HepG2 (cell line): Measurements from ENCODE around the gene HMCN2. TPM values are rescaled to one million over a fixed set of nuclear protein-coding genes. Genes with fewer than 3 reads are reported as not detected.

Experiments used
- ATF7-NPFF ChIP-seq: sonication (generic); formaldehyde crosslinking; IDR thresholded peaks from 2 replicates; pipeline ENCODE4 v1.8.1; 2023; ENCODE audit warnings: mild to moderate bottlenecking, low read depth, missing genetic modification reagents, moderate library complexity
- CBX1 ChIP-seq: IDR thresholded peaks from one replicate; pipeline ENCODE4 v1.6.1; 2016; ENCODE audit warnings: antibody characterized with exemption, low read depth
- EP300 ChIP-seq, 3 experiments: sonication (generic) in 1 of 3; formaldehyde crosslinking in 1 of 3; IDR thresholded peaks; 2 replicates each; pipeline versions ENCODE4 v1.5.1 to v1.6.1; 2011 to 2020; ENCODE audit warnings: low read depth in 2 of 3, low read length in 2 of 3, borderline replicate concordance in 1 of 3, improper control_type of control experiment in 1 of 3, mild to moderate bottlenecking in 1 of 3, missing genetic modification reagents in 1 of 3, moderate library complexity in 1 of 3
- FOSL2 ChIP-seq: sonication (generic); formaldehyde crosslinking; IDR thresholded peaks from 2 replicates; pipeline ENCODE4 v1.4.0; 2020; ENCODE audit warnings: missing genetic modification reagents
- HCFC1 ChIP-seq: fragments of 150-350 bp; IDR thresholded peaks from 2 replicates; pipeline ENCODE4 v1.6.1; 2014; ENCODE audit warnings: low read depth, low read length
- HIVEP1 ChIP-seq: sonication (generic); formaldehyde crosslinking; IDR thresholded peaks from 2 replicates; pipeline ENCODE4 v1.4.0; 2020; ENCODE audit warnings: mild to moderate bottlenecking, missing genetic modification reagents
- JUNB ChIP-seq: sonication (generic); formaldehyde crosslinking; IDR thresholded peaks from 2 replicates; pipeline ENCODE4 v1.8.0; 2022; ENCODE audit warnings: missing genetic modification reagents, mild to moderate bottlenecking, borderline replicate concordance
- PHB2 ChIP-seq: fragments of 450-650 bp; IDR thresholded peaks from 2 replicates; pipeline ENCODE4 v1.6.1; 2018; ENCODE audit not compliant: partially characterized antibody
- PRPF4 ChIP-seq: fragments of 200-400 bp; formaldehyde crosslinking; IDR thresholded peaks from 2 replicates; pipeline ENCODE4 v1.6.1; 2016; ENCODE audit warnings: low read length, low read depth; ENCODE audit not compliant: poor library complexity, severe bottlenecking
- RELA ChIP-seq: sonication (generic); formaldehyde crosslinking; IDR thresholded peaks from 2 replicates; pipeline ENCODE4 v1.4.0; 2020; ENCODE audit warnings: missing genetic modification reagents
- RFX1 ChIP-seq: fragments of 450-650 bp; IDR thresholded peaks from 2 replicates; pipeline ENCODE4 v1.6.1; 2017
- SNAPC4 ChIP-seq: sonication (generic); formaldehyde crosslinking; IDR thresholded peaks from 2 replicates; pipeline ENCODE4 v1.4.0; 2020; ENCODE audit warnings: mild to moderate bottlenecking, missing genetic modification reagents
- TSC22D2 ChIP-seq: sonication (generic); formaldehyde crosslinking; IDR thresholded peaks from 2 replicates; pipeline ENCODE4 v1.5.1; 2020; ENCODE audit warnings: missing genetic modification reagents, mild to moderate bottlenecking, borderline replicate concordance
- USF2 ChIP-seq, 2 experiments: sonication (generic) in 1 of 2; formaldehyde crosslinking in 1 of 2; IDR thresholded peaks; 2 replicates each; pipeline versions ENCODE4 v1.5.1 to v1.6.1; 2011 to 2020; ENCODE audit warnings: borderline replicate concordance in 1 of 2, low read depth in 1 of 2, low read length in 1 of 2, mild to moderate bottlenecking in 1 of 2, missing genetic modification reagents in 1 of 2, moderate library complexity in 1 of 2
- ZBTB7B ChIP-seq: sonication (generic); formaldehyde crosslinking; IDR thresholded peaks from 2 replicates; pipeline ENCODE4 v1.4.0; 2020; ENCODE audit warnings: missing genetic modification reagents
- ZNF337 ChIP-seq: sonication (generic); formaldehyde crosslinking; IDR thresholded peaks from 2 replicates; pipeline ENCODE4 v1.5.1; 2020; ENCODE audit warnings: missing genetic modification reagents, low read depth, mild to moderate bottlenecking, borderline replicate concordance
- ZNF674 ChIP-seq: sonication (generic); formaldehyde crosslinking; IDR thresholded peaks from 2 replicates; pipeline ENCODE4 v1.5.0; 2020; ENCODE audit warnings: low read depth, mild to moderate bottlenecking, missing genetic modification reagents
- ZNF800 ChIP-seq: sonication (generic); formaldehyde crosslinking; IDR thresholded peaks from 2 replicates; pipeline ENCODE4 v1.4.0; 2020; ENCODE audit warnings: missing genetic modification reagents
- polyA plus RNA-seq, 8 experiments: library from polyadenylated mRNA; depleted of rRNA in 3 of 8; stranded (reverse) in 7 of 8; unstranded in 1 of 8; fragments of >200 nt; fragmentation: Illumina TruSeq in 4 of 8; extraction: Trizol in 4 of 8; gene quantifications; 2 replicates each; pipeline versions ENCODE4 v1.2.1 to v1.2.3, GENCODE V29; 2011 to 2016; ENCODE audit warnings: low read depth in 4 of 8, missing spikeins in 1 of 8, mixed read lengths in 1 of 8; ENCODE audit not compliant: insufficient read depth in 1 of 8
- total RNA-seq, 5 experiments: library from RNA; depleted of rRNA; stranded (reverse); fragments of >200 nt; fragmentation: Illumina TruSeq; extraction: Trizol; gene quantifications; 2 replicates each; pipeline ENCODE4 v1.2.3, GENCODE V29; 2016; ENCODE audit warnings: low read depth in 1 of 5

The HMCN2 gene
- total and polyA plus RNA-seq, 2 of the 13 experiments (the other 11 are each of a cell fraction or from before 2014, with no cell fraction given): 0.09 TPM; not detected in 1

- no peak for TF ChIP-seq SNAPC4 (CRISPR knock-in tag)
- TF ChIP-seq HIVEP1 (CRISPR knock-in tag): peak; percentile 98
- TF ChIP-seq CBX1: no peak
- peak; percentile 84 for TF ChIP-seq FOSL2 (CRISPR knock-in tag)
- no peak for TF ChIP-seq HCFC1
- 0 out of 2 replicates have a peak, but pooled peaks have one; percentile 47 for TF ChIP-seq ZNF674 (CRISPR knock-in tag)
- peak; percentile 75 for TF ChIP-seq RFX1
- no peak for TF ChIP-seq PHB2
- TF ChIP-seq TSC22D2 (CRISPR knock-in tag): peak; percentile 84
- no peak for TF ChIP-seq ZNF337
- TF ChIP-seq USF2 (IDR thresholded peaks at IDR 0.05; ENCODE audit: low read depth, low read length): peak; percentile 34; the same call in 1 of the 2 replicates
- peak; percentile 48; the same call in 1 of the 2 replicates for TF ChIP-seq USF2 (CRISPR knock-in tag; IDR thresholded peaks at IDR 0.05; ENCODE audit: borderline replicate concordance)
- TF ChIP-seq ATF7-NPFF (CRISPR knock-in tag): peak; percentile 82; the same call in 1 of the 2 replicates
- TF ChIP-seq PRPF4: no peak
- peak; percentile 84; the same call in 1 of the 2 replicates for TF ChIP-seq ZNF800 (CRISPR knock-in tag)
- peak; percentile 61; the same call in 1 of the 2 replicates for TF ChIP-seq RELA (CRISPR knock-in tag)
- TF ChIP-seq JUNB (CRISPR knock-in tag): no peak
- TF ChIP-seq ZBTB7B (CRISPR knock-in tag): peak; percentile 94
- TF ChIP-seq EP300 (IDR thresholded peaks at IDR 0.05; ENCODE audit: low read depth in 2 of 2, low read length in 2 of 2): peak; percentile 61 to 73; a peak in 2 of 4 replicates
- TF ChIP-seq EP300 (CRISPR knock-in tag; IDR thresholded peaks at IDR 0.05; ENCODE audit: borderline replicate concordance): peak; percentile 79
These were observed 184.9 kb downstream of the HMCN2 start (continued) for GRCh38 chr9:130450344-130451003.
